Urinary bladder (tissue), 4 donors: ENCODE data around the gene SGCE. TPM values are rescaled to one million over a fixed set of nuclear protein-coding genes. Genes with fewer than 3 reads are reported as not detected.

Source experiments
- DNase-seq: peaks from one replicate; pipeline ENCODE4 v3.0.0-alpha.2; 2015; ENCODE audit errors: extremely low spot score
- H3K27ac ChIP-seq: one replicate; pipeline ENCODE4 v1.5.1; 2013; ENCODE audit warnings: low read depth, mild to moderate bottlenecking, moderate library complexity
- H3K36me3 ChIP-seq: one replicate; pipeline ENCODE4 v1.6.1; 2013; ENCODE audit warnings: mild to moderate bottlenecking, moderate library complexity; ENCODE audit not compliant: insufficient read depth
- H3K4me1 ChIP-seq: one replicate; pipeline ENCODE4 v1.6.1; 2013; ENCODE audit warnings: mild to moderate bottlenecking, moderate library complexity; ENCODE audit not compliant: insufficient read depth
- H3K4me3 ChIP-seq: one replicate; pipeline ENCODE4 v1.5.1; 2013; ENCODE audit warnings: low read depth, low read length
- WGBS: extraction: QIAGEN DNeasy Blood & Tissue Kit; methylation state at CpG from one replicate; pipeline ENCODE4 v1.1.7; 2013; 5-methylcytosine and 5-hydroxymethylcytosine counted together
- polyA plus RNA-seq: library from polyadenylated mRNA; stranded (reverse); fragments of 200-250 nt; gene quantifications from one replicate; pipeline ENCODE4 v1.2.3, GENCODE V29; 2013
- total RNA-seq: library from RNA; depleted of rRNA; stranded (reverse); fragments of >200 nt; gene quantifications from one replicate; pipeline ENCODE4 v1.2.3, GENCODE V29; 2014
- donor health status: healthy with polysubstance abuse.
- donor health status: healthy.

Gene SGCE
- total and polyA plus RNA-seq, 2 donors, result 85.3 to 201 TPM

DNA sequence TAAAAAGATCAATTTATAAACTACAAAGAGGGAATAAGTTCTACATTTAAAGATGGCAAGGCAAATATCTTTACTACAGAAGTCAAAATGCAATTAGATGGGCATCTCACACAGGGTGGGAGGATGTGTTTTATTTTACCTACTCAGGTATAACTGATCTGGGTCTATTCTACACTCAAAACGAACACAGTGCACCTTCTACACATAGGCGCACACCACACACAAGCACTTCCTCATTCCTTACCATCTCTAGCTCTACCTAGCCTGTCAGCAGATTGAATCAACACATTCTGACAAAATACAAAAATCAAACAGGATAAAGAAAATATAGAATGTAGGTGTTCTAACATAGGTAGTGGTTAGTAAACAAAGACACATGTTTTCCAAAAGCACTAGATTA is 64.8 kb downstream of the SGCE start:
- 82% methylated on average over 2 of the region's 2 CpGs for WGBS
- no peaks in the 10 kb centered on the region for H3K4me1 ChIP-seq
- no peaks in the 10 kb centered on the region for H3K36me3 ChIP-seq
- no peak overlapping the region for H3K27ac ChIP-seq
- no peak for DNase-seq
- H3K4me3 ChIP-seq, result no peak overlapping the region

DNA sequence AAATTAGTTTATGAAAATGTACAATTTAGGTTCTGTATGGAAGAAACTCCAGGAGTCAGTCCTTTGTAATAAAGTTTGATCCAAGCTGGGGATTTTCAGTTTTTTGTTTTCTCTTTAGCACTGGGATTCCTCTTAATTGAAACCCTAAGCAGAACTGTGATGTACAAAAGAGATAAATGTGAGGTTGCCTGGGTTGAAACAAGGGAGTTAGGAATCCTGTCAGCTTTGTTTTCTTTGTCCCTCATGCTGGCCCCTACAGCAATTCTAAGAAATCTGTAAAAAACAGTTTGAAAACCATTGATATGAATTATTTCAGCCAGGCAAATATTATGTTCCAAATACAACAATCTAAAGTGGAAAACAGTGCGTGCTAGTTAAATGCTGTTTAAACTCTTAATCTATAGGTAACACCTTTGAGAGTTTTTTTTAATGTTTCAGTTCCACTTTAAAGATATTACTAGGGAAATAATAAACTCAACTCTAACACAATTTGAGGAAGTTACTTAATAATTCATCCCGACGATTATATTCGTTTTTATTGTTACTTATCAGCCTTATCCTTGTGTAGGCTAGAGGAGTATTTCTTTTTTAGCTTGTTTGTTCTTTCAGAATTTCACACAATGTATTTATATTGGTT is 65.3 kb downstream of the SGCE start:
- no peak overlapping the region for H3K27ac ChIP-seq
- 70% methylated on average over 4 of the region's 4 CpGs for WGBS
- no peak overlapping the region for H3K4me3 ChIP-seq
- no peaks in the 10 kb centered on the region for H3K4me1 ChIP-seq
- H3K36me3 ChIP-seq, result no peaks in the 10 kb centered on the region
- DNase-seq, result no peak

DNA sequence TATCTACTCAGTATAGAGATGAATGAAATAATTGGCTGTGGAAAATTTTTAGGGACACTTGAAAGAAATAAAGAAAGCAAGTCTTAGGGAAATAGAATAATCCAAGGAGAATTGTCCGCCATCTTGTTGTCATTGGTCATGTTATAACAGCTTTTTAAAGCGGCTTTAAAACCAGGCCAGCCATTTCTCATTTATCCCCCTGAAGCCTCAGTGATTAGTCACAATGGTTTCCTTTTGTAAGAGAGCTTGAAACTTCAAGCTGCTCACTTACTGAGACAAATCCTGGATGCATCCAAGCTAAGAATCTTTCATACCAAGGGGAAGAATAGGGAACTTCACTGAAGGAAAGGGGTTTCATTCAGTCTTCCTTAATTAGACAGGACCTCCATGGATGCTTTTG is 67.9 kb downstream of the SGCE start:
- no peak for DNase-seq
- H3K36me3 ChIP-seq, result no peaks in the 10 kb centered on the region
- no peak overlapping the region for H3K27ac ChIP-seq
- H3K4me3 ChIP-seq, result no peak overlapping the region
- 94% methylated on average over 2 of the region's 2 CpGs for WGBS
- no peaks in the 10 kb centered on the region for H3K4me1 ChIP-seq

DNA sequence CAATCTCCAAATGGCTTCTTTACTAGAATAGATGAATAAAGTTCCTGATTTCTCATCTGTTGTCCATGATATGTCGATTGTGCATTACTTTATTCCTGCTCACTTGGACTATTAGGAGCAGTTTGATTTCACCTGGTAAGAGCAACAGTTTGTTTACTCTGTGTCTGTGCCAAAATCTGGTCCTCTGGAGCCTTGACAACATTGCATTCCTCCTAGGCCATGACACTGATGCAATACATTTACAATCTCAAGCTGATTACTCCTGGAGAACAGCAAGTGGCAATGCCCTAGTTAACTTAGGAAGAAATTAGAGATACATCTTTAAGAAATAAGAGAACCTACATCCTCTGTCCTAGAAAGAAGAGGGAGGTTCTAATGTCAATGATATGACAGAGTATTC is 71.8 kb downstream of the SGCE start:
- H3K27ac ChIP-seq, result no peak overlapping the region
- H3K4me3 ChIP-seq, result no peak overlapping the region
- 88% methylated on average over 1 of the region's 1 CpG for WGBS
- no peaks in the 10 kb centered on the region for H3K36me3 ChIP-seq
- no peak for DNase-seq
- H3K4me1 ChIP-seq, result no peaks in the 10 kb centered on the region

DNA sequence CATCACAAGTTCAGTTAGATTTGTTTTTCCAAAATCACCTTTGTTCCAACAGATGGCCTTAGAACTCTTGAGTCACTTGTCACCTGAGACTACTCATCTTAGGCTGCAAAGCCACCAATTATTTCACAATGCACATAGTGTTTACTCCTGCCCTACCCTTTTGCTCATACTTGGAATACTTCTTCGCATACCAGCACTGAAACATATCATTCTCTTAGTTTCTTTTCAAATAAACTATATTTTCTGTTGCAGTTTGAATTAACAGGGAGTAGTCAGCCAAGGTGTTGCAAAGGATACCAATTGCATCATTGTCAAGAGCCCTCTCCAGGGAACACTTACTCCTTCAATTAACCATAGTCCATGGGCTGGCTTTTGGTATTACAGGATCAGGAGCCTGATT is 75.3 kb downstream of the SGCE start:
- H3K4me1 ChIP-seq, result no peaks in the 10 kb centered on the region
- 79% methylated on average over 1 of the region's 1 CpG for WGBS
- no peak for DNase-seq
- H3K27ac ChIP-seq, result no peak overlapping the region
- no peak overlapping the region for H3K4me3 ChIP-seq
- no peaks in the 10 kb centered on the region for H3K36me3 ChIP-seq

DNA sequence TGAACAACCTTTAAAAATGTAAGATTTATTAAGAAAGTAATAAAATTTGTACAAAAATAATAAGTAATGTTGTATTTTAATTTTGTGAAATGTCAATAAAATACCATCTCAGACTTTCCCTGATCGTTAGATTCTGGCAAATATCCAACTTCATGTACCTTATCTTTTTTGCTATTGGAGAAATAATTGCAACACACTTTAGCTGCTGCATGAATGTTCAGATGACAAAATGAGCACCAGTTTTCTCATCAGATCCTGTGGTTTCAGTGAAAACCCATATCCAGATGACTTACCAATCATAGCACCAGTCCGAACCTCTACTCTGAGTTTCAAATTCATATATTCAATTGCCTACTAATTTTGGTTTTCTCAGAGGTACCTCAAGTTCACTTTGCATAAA is 76.5 kb downstream of the SGCE start:
- WGBS, result 89% methylated on average over 2 of the region's 2 CpGs
- no peaks in the 10 kb centered on the region for H3K4me1 ChIP-seq
- DNase-seq, result no peak
- H3K4me3 ChIP-seq, result no peak overlapping the region
- H3K36me3 ChIP-seq, result no peaks in the 10 kb centered on the region
- H3K27ac ChIP-seq, result no peak overlapping the region

DNA sequence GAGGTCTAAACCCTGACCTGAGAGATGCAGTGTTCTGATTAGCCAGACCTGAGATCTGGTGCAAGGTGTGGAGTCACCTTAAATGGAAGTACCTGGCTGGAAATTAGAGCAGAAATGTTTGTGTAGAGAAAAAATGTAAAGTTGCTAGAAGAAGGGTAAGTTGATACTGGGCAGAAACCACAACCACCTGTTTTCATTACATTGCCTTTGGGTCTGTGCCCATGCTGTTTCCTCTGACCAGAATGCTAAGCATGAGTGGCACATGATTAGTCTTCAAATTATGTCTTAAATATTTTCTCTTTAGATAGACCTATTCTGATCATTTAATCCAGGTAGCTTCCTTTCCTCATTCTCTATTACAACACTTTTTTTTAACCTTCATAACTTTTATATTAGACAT is 77.3 kb downstream of the SGCE start:
- Histone ChIP-seq H3K36me3 (no peaks in the 10 kb centered on the region), H3K4me1 (no peaks in the 10 kb centered on the region), H3K4me3 (no peak overlapping the region), H3K27ac (no peak overlapping the region)
- DNase-seq, result no peak

DNA sequence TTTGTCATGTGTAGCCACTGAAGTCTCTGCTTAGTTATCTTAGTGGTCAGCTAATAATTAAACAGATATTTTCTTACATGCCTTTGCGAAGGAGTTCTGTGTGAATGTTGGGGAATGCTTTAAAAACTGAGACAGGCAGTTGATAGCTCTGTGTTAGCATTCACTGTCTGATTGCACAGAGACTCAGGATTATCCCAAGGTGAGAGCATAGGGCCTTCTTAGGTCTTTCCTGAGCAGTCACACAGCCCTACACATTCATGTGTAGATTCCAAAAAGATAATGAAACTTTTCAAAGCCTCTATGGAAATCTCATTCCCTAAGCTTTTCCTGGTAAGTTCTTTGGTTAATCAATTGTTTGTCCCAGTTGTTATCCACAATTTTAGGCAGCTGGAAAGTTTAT is 78.6 kb downstream of the SGCE start:
- no peaks in the 10 kb centered on the region for H3K36me3 ChIP-seq
- WGBS, result 94% methylated on average over 1 of the region's 1 CpG
- H3K27ac ChIP-seq, result no peak overlapping the region
- H3K4me3 ChIP-seq, result no peak overlapping the region
- no peaks in the 10 kb centered on the region for H3K4me1 ChIP-seq
- no peak for DNase-seq

DNA sequence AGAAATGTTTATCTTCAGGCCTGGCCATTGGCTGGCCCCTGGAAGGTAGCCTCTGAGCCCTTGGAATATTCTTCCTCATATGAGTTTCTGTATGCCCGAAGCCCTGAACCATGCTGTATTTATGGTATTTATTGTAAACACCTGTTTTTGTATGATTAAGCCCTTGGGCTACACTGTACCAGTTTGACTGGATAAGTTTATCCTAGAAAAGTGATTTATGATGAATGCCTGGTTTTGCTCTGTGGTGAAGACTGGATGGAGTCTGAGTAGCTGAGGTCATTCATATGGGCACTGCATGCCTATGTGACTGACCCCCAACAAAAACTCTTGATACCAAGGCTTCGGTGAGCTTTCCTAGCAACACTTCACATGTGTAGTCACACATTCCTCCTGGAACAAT is 79.6 kb downstream of the SGCE start:
- Histone ChIP-seq H3K4me3 (no peak overlapping the region), H3K4me1 (no peaks in the 10 kb centered on the region), H3K27ac (no peak overlapping the region), H3K36me3 (no peaks in the 10 kb centered on the region)
- 97% methylated on average over 2 of the region's 2 CpGs for WGBS
- no peak for DNase-seq

DNA sequence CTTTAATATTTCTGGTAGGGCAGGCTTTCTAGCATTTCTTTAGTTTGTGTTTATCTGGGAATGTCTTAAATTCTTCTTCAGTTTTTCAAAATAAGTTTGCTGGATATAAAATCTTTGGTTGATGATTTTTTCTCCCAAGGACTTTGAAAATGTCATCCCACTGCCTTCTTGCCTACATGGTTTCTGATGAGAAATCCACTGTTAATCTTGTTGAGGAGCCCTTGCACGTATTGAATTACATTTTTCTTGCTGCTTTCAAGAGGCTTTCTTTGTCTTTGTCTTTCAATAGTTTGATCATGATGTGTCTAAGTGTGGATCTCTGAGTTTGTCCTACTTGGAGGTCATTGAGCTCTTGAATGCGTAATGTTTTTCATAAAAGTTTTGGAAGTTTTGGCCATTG is 80.3 kb downstream of the SGCE start:
- Histone ChIP-seq H3K27ac (no peak overlapping the region), H3K4me1 (no peaks in the 10 kb centered on the region), H3K36me3 (no peaks in the 10 kb centered on the region), H3K4me3 (no peak overlapping the region)
- 99% methylated on average over 2 of the region's 2 CpGs for WGBS
- no peak for DNase-seq

DNA sequence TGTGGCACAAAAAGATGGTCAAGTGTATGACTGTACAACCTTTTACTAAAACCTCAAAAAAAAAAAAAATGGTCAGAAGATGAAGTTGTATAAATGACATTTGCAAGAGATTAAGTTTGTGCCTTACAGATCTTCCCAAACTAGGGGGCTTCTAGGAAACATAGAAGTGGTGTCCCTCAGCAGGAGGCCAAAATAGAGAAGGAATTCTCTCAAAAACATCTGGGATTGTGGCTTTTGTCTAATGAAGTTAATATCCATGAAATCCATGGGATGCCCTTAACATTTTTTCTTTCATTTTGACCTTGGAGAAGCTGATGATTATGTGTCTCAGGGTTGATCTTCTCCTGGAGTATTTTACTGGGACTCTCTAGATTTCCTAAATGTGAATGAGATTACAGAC is 84.1 kb downstream of the SGCE start:
- H3K4me3 ChIP-seq, result no peak overlapping the region
- H3K36me3 ChIP-seq, result no peaks in the 10 kb centered on the region
- H3K4me1 ChIP-seq, result no peaks in the 10 kb centered on the region
- DNase-seq, result no peak
- H3K27ac ChIP-seq, result no peak overlapping the region

DNA sequence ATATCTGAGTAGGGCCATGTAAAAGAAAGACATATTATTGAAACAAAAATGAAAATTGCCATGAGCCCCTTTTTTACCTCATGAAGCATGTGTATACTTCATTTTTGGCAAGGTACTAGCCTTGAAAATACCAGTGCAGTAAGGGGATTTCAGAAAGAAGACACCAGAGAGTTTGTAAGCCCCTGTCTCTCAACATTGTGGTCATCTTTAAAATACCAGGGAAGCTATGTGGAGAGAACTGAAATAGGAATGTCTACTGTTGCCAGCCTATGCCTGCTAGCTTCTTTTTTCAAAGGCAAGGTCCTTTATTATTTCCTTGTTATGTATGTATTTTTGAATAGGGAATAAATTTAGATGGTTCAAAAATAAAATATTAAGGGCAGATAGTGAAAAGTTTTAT is 88.5 kb downstream of the SGCE start:
- no peaks in the 10 kb centered on the region for H3K36me3 ChIP-seq
- no peak for DNase-seq
- no peak overlapping the region for H3K27ac ChIP-seq
- H3K4me1 ChIP-seq, result no peaks in the 10 kb centered on the region
- no peak overlapping the region for H3K4me3 ChIP-seq

DNA sequence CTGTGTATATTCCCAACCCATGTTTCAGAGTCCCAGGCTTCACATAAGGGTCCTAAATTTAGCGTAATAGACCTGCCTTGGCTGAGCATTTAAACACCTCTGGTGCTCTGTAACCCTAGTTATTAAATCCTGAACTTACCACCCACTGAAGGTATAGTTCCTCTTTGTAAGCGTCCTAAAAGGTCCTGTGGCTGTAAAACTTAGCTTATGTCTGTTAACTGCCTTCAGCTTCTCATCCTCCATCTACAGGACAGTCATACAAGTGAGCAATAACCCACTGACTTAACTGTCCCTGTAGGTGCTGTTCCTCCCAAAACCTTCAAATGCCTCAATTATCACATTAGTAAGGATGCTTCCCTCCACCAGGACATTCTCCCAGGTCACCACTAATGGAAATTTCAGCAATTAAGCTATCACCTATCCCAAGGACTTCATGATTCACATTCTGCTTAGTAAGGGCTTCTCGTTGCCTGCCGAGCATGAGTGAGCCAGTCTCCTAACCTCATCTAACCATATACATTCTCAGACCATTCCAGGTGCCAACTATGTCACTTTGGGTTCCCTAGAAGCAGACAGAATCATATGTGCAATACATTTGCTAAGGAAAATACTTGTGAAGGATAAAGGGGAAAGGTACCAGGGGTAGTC is 90.6 kb downstream of the SGCE start:
- no peak for DNase-seq
- 90% methylated on average over 4 of the region's 4 CpGs for WGBS

DNA sequence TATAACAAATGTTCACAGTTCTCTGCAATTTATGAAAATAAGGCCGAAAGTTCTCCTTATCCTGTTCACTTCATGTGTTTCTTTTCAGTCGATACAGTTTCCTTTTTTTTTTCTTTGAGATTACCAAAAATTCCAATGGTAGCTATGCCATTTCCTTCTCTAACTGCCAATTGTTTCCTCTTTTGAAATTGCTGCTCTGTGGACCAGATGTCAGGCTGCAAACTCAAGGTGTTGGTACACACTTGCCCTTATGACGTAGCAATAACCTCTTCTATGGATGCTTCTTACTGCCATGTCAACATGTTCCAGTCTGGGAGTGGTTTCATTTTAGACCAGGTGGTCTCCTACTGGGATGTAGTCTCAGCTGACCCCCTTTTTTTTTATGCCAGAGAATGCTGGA is 93.4 kb downstream of the SGCE start:
- WGBS, result 78% methylated on average over 3 of the region's 3 CpGs
- no peak overlapping the region for H3K4me3 ChIP-seq
- H3K36me3 ChIP-seq, result no peaks in the 10 kb centered on the region
- no peak overlapping the region for H3K27ac ChIP-seq
- H3K4me1 ChIP-seq, result no peaks in the 10 kb centered on the region
- no peak for DNase-seq

More for the DNA sequence above, 90.6 kb downstream of the SGCE start:
- Histone ChIP-seq H3K4me3 (no peak overlapping the region), H3K36me3 (no peaks in the 10 kb centered on the region), H3K4me1 (no peaks in the 10 kb centered on the region), H3K27ac (no peak overlapping the region)
